Keratinocyte (primary cell): Measurements from ENCODE around the gene LMO2. TPM values are rescaled to one million over a fixed set of nuclear protein-coding genes. Genes with fewer than 3 reads are reported as not detected.
"Not testable (repeated sequence)": the region's sequence is repeated elsewhere in the genome, so short reads cannot be mapped to it uniquely, and the experiment has no call there.

Experiments used
- DNase-seq: peaks from one replicate; pipeline ENCODE4 v3.0.0-alpha.2; 2011; ENCODE audit warnings: low read depth, missing footprints, low spot score
- FAIRE-seq: peaks from 2 replicates; lab custom pipeline; 2011; peaks lifted over from hg19 to GRCh38; lab: Jason Lieb, UNC
- H2AFZ ChIP-seq: 2 replicates; pipeline ENCODE4 v1.6.0; 2012; ENCODE audit warnings: low read length, control low read depth, inconsistent platforms; ENCODE audit not compliant: control insufficient read depth
- H3K27ac ChIP-seq: 2 replicates; pipeline ENCODE4 v1.5.1; 2011; ENCODE audit warnings: low read length; ENCODE audit not compliant: control insufficient read depth, insufficient read depth
- H3K27me3 ChIP-seq: 3 replicates; pipeline ENCODE4 v1.6.0; 2011; ENCODE audit warnings: low read length; ENCODE audit not compliant: control insufficient read depth, insufficient read depth; ENCODE audit errors: extremely low read depth
- H3K36me3 ChIP-seq, 2 experiments: 2 replicates in 1 of 2; 3 replicates in 1 of 2; pipeline ENCODE4 v1.5.1; 2011; ENCODE audit warnings: low read length in 2 of 2, mild to moderate bottlenecking in 1 of 2; ENCODE audit not compliant: control insufficient read depth in 2 of 2, insufficient read depth in 2 of 2; ENCODE audit errors: extremely low read depth in 1 of 2
- H3K4me1 ChIP-seq: 3 replicates; pipeline ENCODE4 v1.5.1; 2011; ENCODE audit warnings: low read length; ENCODE audit not compliant: control insufficient read depth, insufficient read depth; ENCODE audit errors: extremely low read depth
- H3K4me2 ChIP-seq: 3 replicates; pipeline ENCODE4 v1.6.0; 2011; ENCODE audit warnings: low read depth, low read length; ENCODE audit not compliant: control insufficient read depth, insufficient read depth; ENCODE audit errors: extremely low read depth
- H3K4me3 ChIP-seq, 3 experiments: fragments of 200-600 bp in 1 of 3; sonication (generic) in 1 of 3; 2 replicates in 2 of 3; 3 replicates in 1 of 3; pipeline ENCODE4 v1.5.1; 2011 to 2016; ENCODE audit warnings: low read length in 3 of 3, mild to moderate bottlenecking in 3 of 3, control low read depth in 2 of 3, inconsistent platforms in 1 of 3, low read depth in 1 of 3, mixed read lengths in 1 of 3, mixed run types in 1 of 3, moderate library complexity in 1 of 3; ENCODE audit not compliant: control insufficient read depth in 2 of 3, insufficient read depth in 2 of 3; ENCODE audit errors: extremely low read depth in 1 of 3
- H3K79me2 ChIP-seq: 2 replicates; pipeline ENCODE4 v1.6.0; 2012; ENCODE audit warnings: low read length; ENCODE audit not compliant: control insufficient read depth, insufficient read depth
- H3K9ac ChIP-seq: 3 replicates; pipeline ENCODE4 v1.6.0; 2011; ENCODE audit warnings: low read length; ENCODE audit not compliant: control insufficient read depth, insufficient read depth; ENCODE audit errors: extremely low read depth
- H3K9me1 ChIP-seq: 3 replicates; pipeline ENCODE4 v1.6.0; 2011; ENCODE audit warnings: low read length; ENCODE audit not compliant: control insufficient read depth, insufficient read depth; ENCODE audit errors: extremely low read depth
- H3K9me3 ChIP-seq: 2 replicates; pipeline ENCODE4 v1.5.1; 2012; ENCODE audit warnings: low read depth, low read length; ENCODE audit not compliant: control insufficient read depth
- H4K20me1 ChIP-seq: 3 replicates; pipeline ENCODE4 v1.6.0; 2011; ENCODE audit warnings: low read length; ENCODE audit not compliant: control insufficient read depth, insufficient read depth; ENCODE audit errors: extremely low read depth
- CTCF ChIP-seq, 3 experiments: IDR thresholded peaks in 1 of 3; conservative IDR thresholded peaks in 1 of 3; optimal IDR thresholded peaks in 1 of 3; 2 replicates in 2 of 3; 3 replicates in 1 of 3; pipeline versions ENCODE3 to v1.5.1; 2011; ENCODE audit warnings: low read length in 3 of 3, mild to moderate bottlenecking in 3 of 3, moderate library complexity in 2 of 3, control low read depth in 1 of 3, inconsistent platforms in 1 of 3; ENCODE audit not compliant: insufficient read depth in 2 of 3; ENCODE audit errors: extremely low read depth in 1 of 3
- EZH2 ChIP-seq: IDR thresholded peaks from one replicate; pipeline ENCODE4 v1.6.1; 2012; ENCODE audit warnings: inconsistent platforms, mild to moderate bottlenecking, low read length, moderate library complexity
- dilution Hi-C: fragments of 300-500 bp; cut with MboI; formaldehyde crosslinking; loops from one replicate; pipeline ENCODE4 v1.7.0; 2020; ENCODE audit warnings: low sequenced_read_pairs; ENCODE audit not compliant: extremely low pct_ligation_motif_present
- polyA plus RNA-seq, 5 experiments: library from polyadenylated mRNA; depleted of rRNA in 3 of 5; stranded (reverse) in 3 of 5; stranded (forward) in 1 of 5; unstranded in 1 of 5; fragments of >200 nt; gene quantifications; 1 replicate in 1 of 5; 2 replicates in 3 of 5; 3 replicates in 1 of 5; pipeline versions ENCODE4 v1.2.1 to v1.2.3, GENCODE V29; 2011 to 2012; ENCODE audit warnings: missing spikeins in 2 of 5, low read depth in 1 of 5, low replicate concordance in 1 of 5

Gene LMO2
- polyA plus RNA-seq, 1 donor (not counting 4 experiments of a cell fraction or from before 2014, with no cell fraction given), result 1.1 TPM

DNA sequence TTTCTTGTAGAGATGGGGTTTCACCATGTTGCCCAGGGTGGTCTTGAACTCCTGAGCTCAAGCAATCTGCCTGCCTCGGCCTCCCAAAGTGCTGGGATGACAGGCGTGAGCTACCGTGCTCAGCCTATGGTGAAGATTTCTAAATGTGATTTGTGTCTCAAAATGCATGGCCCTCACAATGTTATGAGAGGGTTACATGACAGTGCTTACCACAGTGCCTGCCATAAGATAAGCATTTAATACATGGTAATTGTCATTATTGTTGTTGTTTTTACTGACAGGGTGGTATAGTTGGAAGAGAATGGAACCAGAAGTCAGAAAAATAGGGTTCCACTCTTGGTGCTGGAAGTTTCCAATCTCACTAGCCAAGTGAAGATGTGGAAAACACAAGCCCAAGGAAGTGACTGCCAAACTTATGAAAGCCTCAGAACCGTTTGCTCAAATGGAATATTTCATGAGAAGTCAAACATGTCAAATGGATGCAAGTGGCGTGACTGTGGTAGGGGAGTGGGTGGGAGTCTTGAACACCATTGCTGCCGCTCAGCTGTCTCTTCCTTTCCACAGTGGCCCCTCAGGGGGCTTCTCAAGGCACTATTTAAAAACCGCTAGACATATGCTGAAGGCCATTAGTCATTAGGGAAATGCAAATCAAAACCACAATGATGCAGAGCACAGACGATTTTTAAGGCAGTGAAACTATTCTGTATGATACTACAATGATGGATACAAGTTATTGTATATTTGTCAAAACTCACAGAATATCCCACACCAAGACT lies 29.1 kb upstream of the LMO2 start:
- Histone ChIP-seq H3K4me2 (no peak overlapping the region), H3K9me1 (no peaks in the 10 kb centered on the region)
- dilution Hi-C loops, result no loop called here

GRCh38 chr11:33919645-33920044 lies 27.8 kb upstream of the LMO2 start:
- Histone ChIP-seq H2AFZ (no peak overlapping the region), H3K36me3 (no peaks in the 10 kb centered on the region), H3K4me3 (no peak overlapping the region), H3K27ac (no peak overlapping the region), H3K79me2 (no peaks in the 10 kb centered on the region), H3K9ac (no peak overlapping the region), H4K20me1 (no peaks in the 10 kb centered on the region), H3K9me1 (no peaks in the 10 kb centered on the region), H3K27me3 (peaks cover 6% of the 10 kb centered on the region), H3K4me2 (no peak overlapping the region), H3K9me3 (no peaks in the 10 kb centered on the region), H3K4me1 (no peaks in the 10 kb centered on the region)
- dilution Hi-C loops, result no loop called here
- no peak for DNase-seq
- no peak for FAIRE-seq
- no peak for TF ChIP-seq CTCF (optimal IDR thresholded peaks at IDR 0.05 in 1 of 3, IDR thresholded peaks at IDR 0.05 in 1 of 3, conservative IDR thresholded peaks at IDR 0.05 in 1 of 3; ENCODE audit: extremely low read depth in 1 of 3, insufficient read depth in 2 of 3, low read length in 3 of 3)
- no peak for TF ChIP-seq EZH2

More for the DNA sequence above, 29.1 kb upstream of the LMO2 start:
- TF ChIP-seq CTCF (optimal IDR thresholded peaks at IDR 0.05 in 1 of 3, IDR thresholded peaks at IDR 0.05 in 1 of 3, conservative IDR thresholded peaks at IDR 0.05 in 1 of 3; ENCODE audit: extremely low read depth in 1 of 3, insufficient read depth in 2 of 3, low read length in 3 of 3), result no peak
- no peak for TF ChIP-seq EZH2
- H3K79me2 ChIP-seq, result no peaks in the 10 kb centered on the region
- H3K9me3 ChIP-seq, result no peaks in the 10 kb centered on the region
- H3K36me3 ChIP-seq, result no peaks in the 10 kb centered on the region
- no peak overlapping the region for H2AFZ ChIP-seq
- H3K27ac ChIP-seq, result no peak overlapping the region
- H3K4me3 ChIP-seq, result no peak overlapping the region
- FAIRE-seq, result no peak
- no peaks in the 10 kb centered on the region for H4K20me1 ChIP-seq
- no peak for DNase-seq
- H3K4me1 ChIP-seq, result no peaks in the 10 kb centered on the region
- H3K9ac ChIP-seq, result no peak overlapping the region
- peaks cover 6% of the 10 kb centered on the region for H3K27me3 ChIP-seq

GRCh38 chr11:33917402-33917801 lies 25.5 kb upstream of the LMO2 start:
- H2AFZ ChIP-seq, H3K9me1 ChIP-seq, H3K27ac ChIP-seq, H4K20me1 ChIP-seq, H3K4me1 ChIP-seq, H3K9me3 ChIP-seq, H3K36me3 ChIP-seq, H3K4me2 ChIP-seq, dilution Hi-C loops, DNase-seq, FAIRE-seq, H3K9ac ChIP-seq, H3K27me3 ChIP-seq, H3K79me2 ChIP-seq, H3K4me3 ChIP-seq: not testable (repeated sequence)
